Bronchial epithelial cell (primary cell): ENCODE data around the gene FAM184B. TPM values are rescaled to one million over a fixed set of nuclear protein-coding genes. Genes with fewer than 3 reads are reported as not detected.

Source experiments
- DNase-seq: peaks from one replicate; pipeline ENCODE4 v3.0.0-alpha.2; 2010; ENCODE audit warnings: low read depth
- FAIRE-seq: peaks from 2 replicates; lab custom pipeline; 2011; peaks lifted over from hg19 to GRCh38; lab: Jason Lieb, UNC
- H3K27me3 ChIP-seq: 2 replicates; pipeline ENCODE4 v1.5.1; 2011; ENCODE audit warnings: low read length; ENCODE audit not compliant: control insufficient read depth, insufficient read depth
- H3K36me3 ChIP-seq: 2 replicates; pipeline ENCODE4 v1.5.1; 2011; ENCODE audit warnings: low read length; ENCODE audit not compliant: control insufficient read depth, insufficient read depth
- H3K4me3 ChIP-seq: 2 replicates; pipeline ENCODE4 v1.5.1; 2011; ENCODE audit warnings: mild to moderate bottlenecking, low read depth, low read length, control low read depth
- CTCF ChIP-seq: IDR thresholded peaks from 2 replicates; pipeline ENCODE4 v1.5.1; 2011; ENCODE audit warnings: mild to moderate bottlenecking, moderate library complexity, low read length, control low read depth, inconsistent platforms; ENCODE audit not compliant: insufficient read depth, severe bottlenecking
- total RNA-seq: library from RNA; depleted of rRNA; stranded (reverse); fragments of >200 nt; gene quantifications from 2 replicates; pipeline ENCODE4 v1.2.1, GENCODE V29; 2014

FAM184B gene
- total RNA-seq, 1 donor from 2014 or later = not detected

- TF ChIP-seq CTCF = no peak
- H3K36me3 ChIP-seq = no peaks in the 10 kb centered on the region
- no peak for DNase-seq
- no peak for FAIRE-seq
- H3K4me3 ChIP-seq = no peak overlapping the region
- no peaks in the 10 kb centered on the region for H3K27me3 ChIP-seq
Observed at GRCh38 chr4:17682222-17682566, 99.2 kb downstream of the FAM184B start.

DNA sequence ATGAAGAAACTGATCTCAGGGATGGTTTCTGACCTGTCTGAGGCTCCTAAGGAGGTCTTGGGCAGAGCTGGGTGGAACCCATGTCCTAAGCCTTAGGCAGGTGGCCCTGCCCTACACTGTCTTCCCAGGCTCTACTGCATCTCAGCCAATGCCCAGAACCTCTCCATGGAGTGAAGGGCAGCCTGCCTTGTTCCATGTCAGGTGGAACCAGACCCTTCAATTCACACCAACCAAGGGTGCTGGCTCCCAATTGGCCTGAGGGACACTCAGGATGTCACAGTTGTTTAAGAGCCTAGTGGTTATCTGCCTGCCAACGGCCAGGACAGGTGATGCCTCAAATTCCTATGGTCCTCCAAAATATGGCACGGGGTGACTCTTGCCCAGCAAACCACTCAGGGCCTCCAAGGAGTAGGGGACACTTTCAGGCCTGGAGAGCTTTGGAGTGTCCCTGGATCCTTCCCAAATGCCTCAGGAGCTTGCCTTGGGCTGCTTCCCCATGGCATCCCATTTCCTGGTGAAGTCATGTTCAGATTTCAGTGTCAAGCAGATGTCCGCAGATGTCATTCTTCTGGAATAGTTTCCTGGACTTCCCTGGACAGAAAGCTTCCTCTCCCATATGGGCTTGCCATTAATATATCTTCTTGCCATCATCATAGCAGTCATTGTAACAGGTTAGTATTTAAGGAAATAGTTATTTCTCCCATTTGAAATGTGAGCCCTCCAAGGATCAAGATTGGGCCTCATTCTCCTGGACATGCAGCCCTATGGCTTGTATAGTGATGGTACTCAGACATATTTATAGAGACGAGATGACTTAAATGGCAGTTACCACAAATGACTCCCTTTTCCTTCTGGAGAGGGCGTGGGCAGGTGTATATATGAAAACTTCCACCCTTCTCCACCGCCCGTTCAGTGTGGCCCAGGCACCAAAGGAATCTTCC lies 99.9 kb downstream of the FAM184B start:
- Histone ChIP-seq H3K36me3 (no peaks in the 10 kb centered on the region), H3K4me3 (no peak overlapping the region), H3K27me3 (no peaks in the 10 kb centered on the region)
- FAIRE-seq = peak; percentile 40
- no peak for DNase-seq
- no peak for TF ChIP-seq CTCF

DNA sequence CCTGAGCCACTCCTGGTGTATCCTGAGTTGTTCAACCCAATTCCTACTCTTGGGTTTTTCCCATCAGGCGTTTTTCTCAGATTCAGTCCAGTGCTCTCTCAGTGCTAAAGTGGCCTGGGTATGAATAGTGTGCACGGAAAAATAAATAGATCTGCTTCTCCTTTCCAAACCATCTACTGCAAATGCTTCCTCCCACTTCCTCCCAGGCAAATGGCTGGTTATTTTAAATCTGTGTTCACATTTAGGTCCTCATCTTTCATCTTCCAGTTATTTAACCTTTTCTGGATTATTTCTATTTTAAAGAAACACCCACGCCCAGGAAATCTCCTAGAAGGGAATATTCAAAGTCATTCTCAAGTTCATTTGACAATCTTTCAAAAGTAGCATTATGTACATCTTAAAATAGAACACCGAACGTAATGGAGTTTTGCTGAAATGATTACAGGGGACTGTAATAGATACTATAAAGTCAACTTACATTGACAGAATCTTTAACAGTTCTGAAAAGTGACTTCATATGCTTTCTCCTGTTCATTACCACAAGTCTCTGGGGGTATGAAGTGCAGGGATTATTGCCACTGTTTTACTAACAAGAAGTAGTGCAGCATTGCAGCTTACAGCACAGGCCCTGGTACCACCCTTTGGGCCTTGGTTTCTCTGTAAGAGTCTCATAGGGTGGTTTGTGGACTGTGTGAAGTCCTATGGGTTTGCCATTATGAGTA lies 100.7 kb downstream of the FAM184B start:
- DNase-seq (no peak), FAIRE-seq (no peak)
- Histone ChIP-seq H3K36me3 (no peaks in the 10 kb centered on the region), H3K27me3 (no peaks in the 10 kb centered on the region), H3K4me3 (no peak overlapping the region)
- no peak for TF ChIP-seq CTCF

GRCh38 chr4:17670423-17670822 lies 111.0 kb downstream of the FAM184B start:
- no peak overlapping the region for H3K4me3 ChIP-seq
- H3K27me3 ChIP-seq = no peaks in the 10 kb centered on the region
- no peaks in the 10 kb centered on the region for H3K36me3 ChIP-seq
- TF ChIP-seq CTCF = no peak
- FAIRE-seq (no peak), DNase-seq (no peak)

DNA sequence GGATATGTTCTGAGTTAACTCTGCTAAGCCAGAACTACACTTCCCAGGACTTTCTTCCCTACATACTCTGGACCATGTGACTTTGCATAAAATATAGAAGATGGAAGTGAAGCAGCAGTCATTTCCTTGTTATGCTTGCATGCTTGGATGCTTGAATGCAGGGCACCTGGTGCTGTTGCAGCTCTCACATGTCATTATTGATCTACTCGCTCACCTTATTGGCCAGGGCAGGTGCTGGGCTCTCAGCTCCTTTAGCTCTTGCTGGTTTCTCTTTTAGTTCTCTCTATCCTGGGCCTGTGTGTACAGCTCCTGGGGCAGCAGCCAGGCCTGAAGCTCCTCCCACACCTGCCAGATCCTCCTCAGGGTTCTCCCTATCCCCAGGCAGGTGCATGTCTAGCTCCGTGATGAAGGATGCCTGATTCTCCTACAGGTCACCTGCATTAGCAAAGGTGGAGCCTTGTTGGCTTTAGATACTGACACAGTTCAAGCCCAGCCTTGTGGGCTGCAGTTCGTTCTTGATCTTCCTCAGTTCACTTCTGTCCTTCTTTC lies 113.7 kb downstream of the FAM184B start:
- no peak for DNase-seq
- no peak overlapping the region for H3K4me3 ChIP-seq
- no peak for FAIRE-seq
- no peak for TF ChIP-seq CTCF
- H3K36me3 ChIP-seq = no peaks in the 10 kb centered on the region
- H3K27me3 ChIP-seq = no peaks in the 10 kb centered on the region
